HS-5 (cell line): ENCODE data around the gene TTC13.

Source experiments
- DNase-seq: peaks from one replicate; pipeline ENCODE4 v3.0.0-alpha.2; 2012; ENCODE audit warnings: low read depth

TTC13 gene

DNA sequence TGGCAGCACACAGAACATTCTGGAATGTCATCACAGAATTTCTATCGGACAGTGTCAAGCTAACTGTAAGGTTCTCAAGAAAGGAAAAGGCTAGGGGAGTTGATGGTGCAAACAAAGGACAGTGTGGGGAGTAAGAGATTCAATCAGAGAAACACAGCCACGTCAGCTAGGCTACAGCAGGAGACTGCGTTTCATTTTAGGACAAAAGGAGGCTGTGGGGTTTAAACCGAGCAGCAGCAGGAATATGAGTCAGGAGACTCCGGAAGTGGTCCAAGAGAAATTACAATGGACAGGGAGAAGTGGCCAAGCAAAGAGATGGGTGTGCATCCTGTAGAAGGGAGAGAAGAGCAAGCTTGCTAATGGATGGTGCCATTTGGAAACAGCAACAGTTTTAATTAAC is 72.9 kb downstream of the TTC13 start:
- no peak for DNase-seq

DNA sequence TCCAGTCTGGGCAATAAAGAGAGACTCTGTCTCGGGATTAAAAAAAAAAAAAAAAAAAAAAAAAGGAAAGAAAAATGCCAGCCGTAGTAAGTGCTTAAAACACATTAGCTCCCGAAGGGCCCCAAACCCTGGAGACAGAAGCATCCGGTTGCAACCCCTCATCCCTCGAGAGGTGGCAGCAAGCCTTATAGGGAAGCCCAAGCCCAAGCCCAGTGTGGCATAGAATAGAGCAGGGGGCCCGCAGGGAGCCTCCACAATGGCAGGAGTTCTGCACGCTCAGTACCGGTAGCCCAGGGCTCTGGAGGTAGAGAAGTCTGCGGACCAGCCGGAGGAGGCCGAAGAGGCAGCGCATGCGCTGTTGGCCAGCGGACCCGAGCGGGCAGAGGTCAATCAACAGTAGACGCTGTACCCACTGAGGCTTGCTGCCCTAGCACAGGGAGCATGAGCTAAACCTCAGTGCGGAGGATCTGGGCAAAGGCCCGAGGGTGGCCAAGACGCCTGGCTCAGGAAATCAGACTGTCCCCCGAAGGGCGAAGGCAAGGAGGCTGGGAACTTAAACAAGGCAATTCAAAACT is 76.2 kb downstream of the TTC13 start:
- no peak for DNase-seq

DNA sequence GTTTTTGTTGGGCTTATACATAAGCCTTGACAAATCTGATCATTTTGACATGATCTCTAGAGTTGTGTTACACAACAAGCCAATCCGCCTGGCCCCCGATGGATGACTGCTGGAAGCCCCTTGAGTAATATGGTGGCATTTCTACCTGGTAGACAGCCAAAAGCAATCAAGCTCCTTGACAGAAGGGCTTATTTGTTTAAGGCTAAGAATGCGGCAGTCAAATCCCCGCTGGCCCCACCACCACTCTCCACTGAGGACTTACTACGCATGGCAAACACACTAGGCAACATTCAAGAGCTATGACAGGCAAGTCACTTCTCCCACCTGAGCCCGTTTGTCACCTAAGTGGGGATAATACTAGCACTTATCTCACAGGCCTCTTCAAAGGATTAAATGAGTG is 77.0 kb downstream of the TTC13 start:
- no peak for DNase-seq

DNA sequence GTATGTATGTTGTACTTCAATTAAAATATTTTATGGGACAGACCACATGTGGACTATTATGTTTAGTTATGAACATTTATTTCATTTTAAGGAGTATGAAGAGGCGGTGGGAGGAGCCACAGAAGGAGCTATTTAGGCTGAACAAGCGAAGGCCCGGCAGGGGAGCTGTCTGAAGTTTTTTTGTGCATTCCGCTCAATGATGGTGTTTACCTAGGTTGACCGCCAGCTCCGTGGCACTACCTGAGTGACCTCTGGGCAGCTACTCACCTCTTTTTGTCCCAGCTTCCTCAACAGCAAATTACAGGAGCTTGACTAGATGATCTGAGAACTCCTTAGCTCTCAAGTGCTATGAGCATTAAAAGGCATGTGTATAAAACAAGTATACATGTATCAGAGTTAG is 77.7 kb downstream of the TTC13 start:
- DNase-seq: no peak

DNA sequence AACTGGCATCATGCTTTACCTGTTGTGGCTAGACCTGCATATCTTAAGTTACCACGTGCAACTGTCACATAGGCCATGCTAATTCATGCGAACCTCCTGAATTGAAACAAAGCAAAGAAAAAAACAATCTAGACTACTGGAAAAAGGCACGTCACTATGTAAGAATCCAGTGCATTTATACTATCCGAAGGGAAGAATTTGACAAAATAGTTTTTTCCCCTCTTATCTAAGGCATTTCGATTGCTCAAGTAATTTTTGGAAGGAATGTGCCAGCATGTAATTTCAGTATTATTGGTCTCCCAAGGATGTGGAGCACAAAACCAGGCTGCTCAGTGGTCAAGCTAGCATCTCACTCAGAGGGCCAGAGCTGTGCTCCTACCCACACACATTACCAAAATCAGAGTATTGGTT is 78.8 kb downstream of the TTC13 start:
- DNase-seq: peak; percentile 47

DNA sequence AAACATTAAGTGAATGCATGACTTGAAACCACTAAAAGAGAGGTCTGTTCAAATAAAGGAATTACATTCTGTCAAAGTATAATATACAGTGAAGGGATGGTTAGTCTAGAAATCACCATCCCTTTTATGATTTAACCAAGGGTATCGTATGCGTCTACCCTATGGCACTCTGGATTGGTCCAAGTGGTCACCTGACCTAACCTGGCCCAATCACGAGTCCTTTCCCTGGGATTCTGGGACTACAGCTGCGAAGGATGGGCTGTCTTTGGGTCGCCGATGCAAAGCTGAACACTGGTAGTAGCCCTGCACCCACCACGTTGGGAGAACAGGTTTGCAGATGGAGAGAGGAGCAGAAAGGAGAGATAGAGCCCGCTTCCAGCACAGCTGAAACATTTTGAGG is 79.9 kb downstream of the TTC13 start:
- no peak for DNase-seq

DNA sequence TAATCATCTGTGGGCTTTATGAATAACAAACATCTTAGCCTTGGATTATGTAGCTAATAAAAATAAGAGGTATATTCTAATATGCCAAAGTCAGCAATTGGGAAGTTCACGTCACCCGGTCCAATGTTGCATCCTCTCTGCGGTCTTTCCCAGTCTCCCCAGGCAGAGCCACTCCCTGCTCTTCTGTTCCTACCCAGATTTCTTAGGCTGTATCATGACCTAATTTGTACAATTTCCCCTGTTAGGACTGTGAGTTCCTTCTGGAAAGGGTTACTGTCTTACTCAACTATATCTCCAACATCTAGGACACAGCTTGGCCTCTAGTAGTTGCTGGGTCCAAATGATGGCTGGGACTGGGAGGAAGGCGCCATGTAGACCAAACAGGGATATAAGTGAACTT is 80.5 kb downstream of the TTC13 start:
- no peak for DNase-seq

DNA sequence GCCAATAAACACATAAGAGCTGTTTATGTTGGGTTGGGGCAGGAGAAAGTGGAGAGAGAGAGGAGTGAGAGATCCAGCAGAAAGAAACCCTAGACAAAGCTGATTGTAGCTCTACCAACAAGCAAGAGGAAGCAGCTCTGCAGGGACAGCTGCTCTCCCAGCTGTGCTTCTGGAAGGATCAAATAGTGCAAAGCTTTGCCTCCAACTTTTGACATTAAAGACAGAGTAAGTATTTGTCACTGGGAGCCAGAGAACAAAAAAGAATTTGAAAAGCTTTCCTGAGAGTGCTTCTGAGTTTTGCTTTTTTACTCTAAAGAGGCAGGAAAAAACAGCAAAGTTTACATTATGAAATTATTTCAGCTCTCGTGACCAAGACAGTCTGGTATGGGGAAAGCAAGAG is 81.9 kb downstream of the TTC13 start:
- no peak for DNase-seq

DNA sequence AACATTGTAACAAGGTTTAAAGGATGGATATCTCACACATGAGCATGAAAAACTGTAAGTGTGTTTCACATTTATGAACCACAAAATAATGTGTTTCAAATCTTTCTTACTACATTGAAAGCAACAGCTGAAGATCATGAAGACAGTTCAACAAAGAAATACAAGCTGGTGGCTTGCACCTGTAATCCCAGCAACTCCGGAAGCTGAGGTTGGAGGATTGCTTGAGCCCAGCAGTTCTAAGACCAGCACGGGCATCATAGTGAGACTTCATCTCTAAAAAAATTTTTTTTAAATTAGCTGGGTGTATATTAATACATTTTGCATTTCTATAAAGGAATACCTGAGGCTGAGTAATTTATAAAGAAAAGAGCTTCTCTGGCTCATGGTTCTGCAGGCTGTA is 83.2 kb downstream of the TTC13 start:
- DNase-seq: no peak

DNA sequence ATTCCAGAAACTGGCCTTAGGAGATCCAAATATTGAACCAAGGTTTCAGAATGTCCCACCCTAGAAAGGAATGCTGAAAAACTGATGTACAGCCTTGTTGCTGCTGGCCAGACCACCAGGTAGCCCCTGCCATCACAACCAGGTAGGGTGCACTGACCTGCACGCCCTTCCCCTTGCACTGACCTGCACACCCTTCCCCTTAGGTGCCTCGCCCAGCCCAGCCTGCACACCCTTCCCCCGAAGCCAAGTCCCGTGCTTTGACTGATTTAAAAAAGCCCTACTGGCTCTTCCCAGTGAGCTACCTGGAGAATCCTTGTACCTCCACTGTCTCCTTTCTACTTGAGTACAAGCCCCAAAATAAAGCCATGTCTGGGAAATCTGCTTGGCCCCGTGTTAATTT is 84.0 kb downstream of the TTC13 start:
- no peak for DNase-seq

DNA sequence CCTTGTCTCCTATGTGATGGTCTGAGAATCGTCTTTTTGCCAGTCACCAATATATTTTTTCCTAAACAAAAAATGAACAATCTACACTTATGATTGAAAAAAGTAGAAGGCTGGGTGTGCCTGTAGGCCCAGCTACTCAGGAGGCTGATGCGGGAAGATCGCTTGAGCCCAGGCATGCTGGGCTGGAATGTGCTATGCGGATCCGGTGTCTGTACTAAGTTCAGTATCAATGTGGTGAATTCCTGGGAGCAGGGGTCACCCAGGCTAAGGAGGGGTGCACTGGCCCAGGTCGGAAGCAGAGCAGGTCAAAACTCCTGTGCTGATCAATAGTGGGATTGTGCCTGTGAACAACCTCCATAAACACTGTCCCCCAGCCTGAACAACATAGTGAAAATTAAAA is 84.6 kb downstream of the TTC13 start:
- DNase-seq: no peak

DNA sequence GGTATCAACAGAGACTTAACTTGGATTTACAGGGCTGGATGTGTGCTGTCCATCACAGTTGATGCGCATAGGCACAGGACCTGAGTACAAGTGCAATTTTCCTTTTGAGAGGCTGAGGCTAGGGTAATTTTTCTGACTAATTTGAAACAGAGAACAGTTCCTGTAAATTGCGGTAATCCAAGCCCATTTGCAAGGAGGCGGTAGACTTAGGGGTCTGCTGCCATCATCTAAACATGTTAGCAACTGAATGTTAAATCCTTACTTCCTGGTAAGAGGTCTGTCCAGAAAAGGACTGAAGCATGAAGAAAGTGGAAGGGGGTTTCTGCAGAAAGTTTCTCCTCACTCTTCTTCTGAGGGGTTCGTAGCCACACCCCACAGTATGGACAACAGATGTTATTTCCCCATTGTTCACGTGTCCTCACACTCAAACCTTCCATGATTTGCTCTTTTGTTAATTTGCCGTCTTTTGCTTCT is 86.6 kb downstream of the TTC13 start:
- DNase-seq: no peak

DNA sequence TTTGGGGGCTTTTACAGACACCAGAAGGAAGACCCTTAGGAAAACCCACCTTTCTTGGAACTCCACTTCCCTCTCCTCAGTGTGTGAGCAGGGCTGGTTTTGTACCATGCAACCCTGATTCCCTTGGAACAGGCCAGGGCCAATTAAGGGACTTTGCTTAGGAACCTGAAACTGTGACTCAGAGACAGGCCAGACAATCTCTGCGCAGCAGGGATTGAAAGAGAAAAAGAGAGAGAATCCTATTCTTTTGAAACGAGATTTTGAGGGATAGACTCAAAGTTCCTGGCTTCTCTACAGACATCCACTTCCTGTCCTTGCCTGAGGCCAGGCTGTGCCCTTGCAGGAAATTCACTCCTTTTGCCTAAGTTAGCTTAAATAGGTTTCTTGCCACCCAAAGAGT is 87.2 kb downstream of the TTC13 start:
- DNase-seq: no peak

DNA sequence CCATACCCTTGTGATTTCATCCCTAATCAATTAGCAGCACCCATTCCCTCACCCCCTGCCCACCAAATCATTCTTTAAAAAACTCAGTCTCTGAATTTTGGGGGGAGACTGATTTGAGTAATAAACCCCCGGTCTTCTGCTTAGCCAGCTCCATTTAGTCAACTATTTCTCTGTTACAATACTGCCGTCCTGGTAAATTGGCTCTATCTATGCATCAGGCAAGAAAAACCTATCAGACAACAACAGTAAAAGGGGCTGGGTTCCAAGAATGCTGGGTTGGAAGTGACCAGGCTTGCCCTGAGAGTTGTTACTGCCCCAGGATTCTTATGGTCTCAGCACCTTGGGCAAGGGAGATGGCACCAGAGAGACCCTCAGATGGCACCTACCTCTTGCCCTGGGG is 94.0 kb downstream of the TTC13 start:
- DNase-seq: no peak

DNA sequence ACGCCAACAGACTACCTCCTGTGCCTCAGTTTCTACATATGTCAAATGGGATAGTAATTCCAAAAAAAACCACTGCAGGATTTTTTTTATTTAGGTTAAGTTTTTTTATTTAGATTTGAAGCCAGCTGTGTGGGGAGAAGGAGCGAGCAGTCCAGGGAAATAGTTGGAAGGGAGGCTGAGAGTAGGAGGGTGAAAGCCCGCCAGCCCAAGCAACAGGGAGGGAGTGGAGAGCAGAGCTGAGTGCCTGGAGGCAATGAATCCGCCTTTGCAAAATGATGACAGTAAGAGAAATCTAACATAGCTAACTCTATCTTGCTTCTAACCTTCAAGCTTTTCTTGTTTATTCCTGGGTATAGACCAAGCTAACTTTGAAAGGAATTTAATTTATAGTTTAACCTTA is 94.7 kb downstream of the TTC13 start:
- DNase-seq: no peak

DNA sequence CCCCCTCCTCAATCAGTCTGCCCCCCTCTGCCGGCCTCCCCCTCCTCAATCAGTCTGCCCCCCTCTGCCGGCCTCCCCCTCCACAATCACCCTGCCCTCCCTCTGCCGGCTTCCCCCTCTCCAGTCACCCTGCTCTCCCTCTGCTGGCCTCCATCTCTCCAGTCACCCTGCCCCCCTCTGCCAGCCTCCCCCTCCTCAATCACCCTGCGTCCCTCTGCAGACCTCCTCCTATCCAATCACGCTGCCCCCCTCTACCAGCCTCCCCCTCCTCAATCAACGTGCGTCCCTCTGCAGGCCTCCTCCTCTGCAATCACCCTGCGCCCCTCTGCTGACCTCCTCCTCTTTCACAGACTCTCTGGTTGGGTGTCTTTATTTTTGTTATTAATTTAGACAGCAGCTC is 98.9 kb downstream of the TTC13 start:
- no peak for DNase-seq

DNA sequence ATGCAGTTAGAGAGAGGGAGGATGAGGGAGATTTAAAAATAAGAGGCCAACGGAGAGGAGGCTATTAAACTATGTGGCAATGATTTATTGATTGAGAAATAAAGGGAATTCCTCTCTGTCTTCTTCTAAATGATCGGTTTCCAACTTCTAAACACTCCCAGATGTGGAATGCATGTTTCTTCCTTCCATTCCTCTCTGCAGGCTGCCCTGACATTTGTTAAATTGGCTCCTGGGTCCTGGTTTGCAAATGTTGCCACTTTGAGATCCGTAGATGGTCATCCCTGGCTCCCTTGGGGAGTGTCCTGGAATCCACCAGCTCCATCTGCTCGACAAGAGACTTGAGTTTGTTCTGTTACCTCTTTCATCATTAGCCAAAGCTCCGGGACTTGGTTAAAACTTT is 100.1 kb downstream of the TTC13 start:
- DNase-seq: peak; percentile 68

DNA sequence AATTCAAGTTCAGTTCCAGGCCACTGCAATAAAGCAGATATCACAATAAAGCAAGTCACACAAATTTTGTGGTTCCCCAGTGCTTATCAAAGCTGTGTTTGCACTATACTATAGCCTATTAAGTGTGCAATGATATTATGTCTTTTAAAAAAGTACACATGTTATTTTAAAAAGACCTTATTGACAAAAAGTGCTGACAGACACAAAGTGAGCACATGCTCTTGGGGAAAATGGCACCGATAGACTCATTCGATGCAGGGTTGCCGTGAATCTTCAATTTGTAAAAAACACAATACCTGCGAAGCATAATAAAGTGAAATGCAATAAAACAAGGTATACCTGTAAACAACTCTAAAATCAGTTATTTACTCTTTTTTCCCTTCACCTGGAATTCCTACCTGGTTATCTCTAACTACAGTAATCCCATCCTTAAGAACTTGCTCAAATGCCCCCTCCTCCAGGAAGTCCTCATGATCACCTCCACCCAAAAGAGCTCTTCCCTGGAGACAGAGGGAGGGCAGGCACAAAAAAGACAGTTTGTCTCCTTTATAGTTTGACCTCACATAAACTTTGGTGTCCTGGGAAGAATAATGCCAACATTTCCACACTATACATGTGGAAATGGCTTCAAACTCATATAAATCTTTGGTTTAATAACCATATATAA is 100.6 kb downstream of the TTC13 start:
- no peak for DNase-seq

DNA sequence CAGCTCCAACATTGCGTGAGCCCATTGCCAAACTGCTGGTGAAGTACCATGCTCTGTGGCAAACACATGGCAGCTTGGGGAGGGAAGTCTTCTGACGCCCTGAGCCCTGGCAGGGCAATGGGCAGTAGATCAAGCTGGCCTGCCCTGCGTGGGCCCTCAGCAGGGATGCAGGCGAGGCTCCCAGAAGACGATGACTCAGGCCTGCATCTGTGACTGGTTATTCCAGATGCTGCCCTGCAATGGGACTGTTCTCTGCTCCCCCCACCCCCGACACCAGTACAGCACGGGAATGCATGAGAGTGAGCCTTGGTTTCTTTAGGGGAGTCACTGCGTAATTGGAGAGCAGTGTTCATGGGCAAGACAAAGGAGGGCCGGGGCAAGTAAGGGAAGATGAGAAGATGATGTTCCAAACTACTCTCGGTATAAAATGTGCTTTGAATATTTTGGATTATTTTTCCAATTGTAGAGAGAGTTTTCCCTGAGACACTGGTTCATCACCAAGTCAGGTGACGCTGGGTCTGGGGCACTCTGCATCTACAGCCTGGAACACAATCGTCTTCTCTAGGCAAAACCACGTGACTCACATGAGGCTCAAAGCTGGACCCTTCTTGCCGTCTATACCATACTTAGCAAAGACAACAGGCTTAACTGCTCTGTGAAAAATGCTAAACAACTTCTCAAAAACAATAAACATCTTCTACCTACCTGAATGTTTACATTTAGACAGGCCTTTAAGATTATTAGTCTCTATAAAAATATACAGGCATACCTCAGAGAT is 101.3 kb downstream of the TTC13 start:
- DNase-seq: no peak

DNA sequence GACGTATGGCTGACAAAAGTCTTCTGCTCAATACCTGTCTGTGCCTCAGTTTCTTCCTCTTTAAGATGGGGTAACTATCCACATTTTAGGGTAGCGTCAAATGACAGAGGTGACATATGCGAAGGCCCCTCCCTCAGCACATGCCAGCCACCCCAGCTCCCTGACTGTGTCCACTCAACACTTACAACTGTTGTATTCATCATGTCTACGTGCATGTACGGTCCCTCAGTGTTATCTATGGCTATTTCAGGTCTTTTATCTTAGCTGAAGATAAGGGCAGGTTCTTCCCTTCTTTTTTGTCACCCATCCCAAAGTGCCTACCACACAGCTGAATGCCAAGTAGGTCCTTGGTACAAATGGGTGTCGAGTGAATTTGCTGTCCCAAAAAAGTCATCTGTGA is 102.0 kb downstream of the TTC13 start:
- DNase-seq: no peak

DNA sequence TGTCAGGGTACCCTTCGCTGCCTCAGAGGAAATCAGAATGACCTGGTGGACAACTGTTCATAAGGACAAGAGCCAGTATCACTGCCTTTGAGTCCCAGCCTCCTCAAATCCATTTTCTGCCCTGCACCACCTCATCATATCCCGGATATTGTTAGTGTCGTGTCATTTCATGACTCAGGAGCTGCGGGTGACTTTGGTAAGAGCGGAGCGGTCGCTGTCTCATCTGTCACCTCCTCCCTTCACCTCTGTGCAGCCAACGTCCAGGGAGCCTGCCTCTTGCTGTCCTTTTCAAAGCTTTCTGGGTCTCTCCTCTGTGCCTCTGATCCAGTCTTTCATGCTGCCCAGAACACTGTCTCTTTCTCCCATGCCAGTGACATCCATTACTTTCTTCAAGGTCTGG is 103.3 kb downstream of the TTC13 start:
- DNase-seq: no peak

DNA sequence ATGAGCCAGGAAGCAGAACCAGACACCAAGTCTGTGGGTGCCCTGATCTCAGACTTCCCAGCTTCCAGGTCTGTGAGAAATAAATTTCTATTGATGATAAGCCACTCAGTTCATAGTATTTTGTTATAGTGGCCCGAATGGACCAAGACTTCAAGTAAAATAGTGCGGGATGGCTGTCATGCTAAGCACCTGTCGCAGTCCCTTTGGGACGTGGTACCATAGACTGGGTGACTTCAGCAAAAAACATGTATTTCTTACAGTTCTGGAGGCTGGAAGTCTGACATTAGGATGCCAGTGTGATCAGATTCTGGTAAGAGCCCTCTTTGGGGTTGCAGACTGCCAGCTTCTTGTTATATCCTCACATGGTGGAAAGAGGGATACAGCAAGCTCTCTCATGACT is 107.7 kb downstream of the TTC13 start:
- no peak for DNase-seq

DNA sequence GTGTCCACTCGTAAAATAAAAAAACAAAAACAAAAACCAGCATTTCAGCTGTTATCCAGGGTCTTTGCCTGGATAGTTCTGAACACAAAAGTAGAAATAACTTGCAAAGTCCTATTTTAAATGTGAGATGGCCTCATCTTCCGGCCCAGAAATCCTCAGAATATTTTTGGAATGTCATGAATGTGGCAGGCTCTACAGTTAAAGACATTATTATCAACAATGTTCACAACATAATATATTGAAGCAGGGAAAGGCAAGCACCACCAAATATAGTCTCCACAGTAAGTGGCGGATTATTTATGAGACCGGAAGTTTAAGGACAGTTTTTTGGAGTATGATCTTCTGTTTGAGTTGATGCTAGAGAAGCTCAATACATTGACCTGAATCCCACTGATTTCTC is 109.2 kb downstream of the TTC13 start:
- no peak for DNase-seq
